ENCODE data around the gene TUBA1B. TPM values are rescaled to one million over a fixed set of nuclear protein-coding genes. Genes with fewer than 3 reads are reported as not detected.
"Not testable (repeated sequence)": the region's sequence is repeated elsewhere in the genome, so short reads cannot be mapped to it uniquely, and the experiment has no call there.

Gene TUBA1B
- total RNA-seq, 1 experiment from 2014 or later, result 4,183 TPM

GRCh38 chr12:49131894-49132461 lies 783 bp upstream of the TUBA1B start:
- Histone ChIP-seq H3K4me3 (peak overlapping the region; percentile 100), H3K27me3 (no peaks in the 10 kb centered on the region), H3K9me3 (peaks cover 2% of the 10 kb centered on the region; the same call in 1 of the 2 replicates), H3K36me3 (peaks cover 38% of the 10 kb centered on the region)
- peak; percentile 47 for DNase-seq

GRCh38 chr12:49130151-49131050 lies 794 bp downstream of the TUBA1B start:
- peaks cover 38% of the 10 kb centered on the region for H3K36me3 ChIP-seq
- peaks cover 2% of the 10 kb centered on the region; the same call in 1 of the 2 replicates for H3K9me3 ChIP-seq
- peak; percentile 95 for DNase-seq
- H3K4me3 ChIP-seq, result peak overlapping the region; percentile 100
- H3K27me3 ChIP-seq, result no peaks in the 10 kb centered on the region

GRCh38 chr12:49129332-49130150 lies 1.7 kb downstream of the TUBA1B start:
- Histone ChIP-seq H3K4me3 (peak overlapping the region; percentile 100), H3K27me3 (no peaks in the 10 kb centered on the region), H3K36me3 (peaks cover 38% of the 10 kb centered on the region), H3K9me3 (peaks cover 2% of the 10 kb centered on the region; the same call in 1 of the 2 replicates)
- peak; percentile 18 for DNase-seq

DNA sequence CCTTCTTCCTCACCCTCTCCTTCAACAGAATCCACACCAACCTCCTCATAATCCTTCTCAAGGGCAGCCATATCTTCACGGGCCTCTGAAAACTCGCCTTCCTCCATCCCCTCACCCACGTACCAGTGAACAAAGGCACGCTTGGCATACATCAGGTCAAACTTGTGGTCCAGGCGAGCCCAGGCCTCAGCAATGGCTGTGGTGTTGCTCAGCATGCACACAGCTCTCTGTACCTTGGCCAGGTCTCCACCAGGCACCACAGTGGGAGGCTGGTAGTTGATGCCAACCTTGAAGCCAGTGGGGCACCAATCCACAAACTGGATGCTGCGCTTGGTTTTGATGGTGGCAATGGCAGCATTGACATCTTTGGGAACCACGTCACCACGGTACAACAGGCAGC lies 3.2 kb downstream of the TUBA1B start:
- DNase-seq, H3K27me3 ChIP-seq, H3K4me3 ChIP-seq, H3K9me3 ChIP-seq: not testable (repeated sequence)
- H3K36me3 ChIP-seq, result peaks cover 38% of the 10 kb centered on the region

DNA sequence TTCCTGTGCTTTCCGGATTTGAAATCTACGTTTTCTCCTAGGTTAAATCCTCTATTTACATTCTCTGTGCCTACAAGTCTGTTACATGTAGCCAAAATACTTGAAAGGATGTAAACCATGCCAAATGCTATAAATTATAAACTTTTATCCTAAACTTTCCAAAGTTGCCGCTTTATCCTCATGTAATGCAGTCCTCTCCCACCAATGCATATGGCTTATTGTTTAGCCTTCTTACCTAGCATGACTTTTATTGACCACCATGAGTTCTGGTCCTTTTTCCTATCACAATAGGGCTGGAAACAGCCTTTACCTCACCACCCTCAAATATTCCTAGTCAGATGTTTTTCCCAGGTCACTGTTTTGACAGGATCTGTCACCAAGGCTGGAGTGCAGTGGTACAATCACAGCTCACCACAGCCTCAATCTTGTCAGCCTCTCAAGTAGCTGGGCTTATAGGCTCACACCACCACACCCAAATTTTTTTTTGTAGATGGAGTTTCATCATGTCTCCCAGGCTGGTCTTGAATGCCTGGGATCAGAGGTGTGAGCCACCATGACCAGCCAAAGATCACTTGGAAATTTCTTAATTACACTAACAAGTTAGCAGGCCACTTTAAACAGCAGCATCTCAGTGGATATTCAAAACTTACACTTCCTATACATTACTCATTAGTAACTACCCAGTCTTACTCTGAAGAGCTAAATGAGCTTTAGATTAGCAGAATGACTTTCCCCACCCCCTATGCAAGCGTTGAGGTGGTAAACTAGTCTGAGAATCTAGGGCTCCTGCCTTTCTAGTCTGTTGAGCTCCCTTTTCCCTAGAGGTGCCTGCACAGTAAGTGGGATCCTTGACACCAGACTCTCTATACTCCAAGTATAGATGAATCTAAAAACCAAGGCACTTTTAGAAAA lies 4.1 kb downstream of the TUBA1B start:
- Histone ChIP-seq H3K9me3 (peaks cover 2% of the 10 kb centered on the region; the same call in 1 of the 2 replicates), H3K36me3 (peaks cover 38% of the 10 kb centered on the region), H3K27me3 (no peaks in the 10 kb centered on the region), H3K4me3 (no peak overlapping the region)
- DNase-seq, result no peak

- H3K36me3 ChIP-seq, result no peaks in the 10 kb centered on the region
- H3K4me3 ChIP-seq, result no peak overlapping the region
- no peaks in the 10 kb centered on the region for H3K9me3 ChIP-seq
- DNase-seq, result peak; percentile 47
- no peaks in the 10 kb centered on the region for H3K27me3 ChIP-seq
Measured at GRCh38 chr12:49121047-49121696, 10.0 kb downstream of the TUBA1B start.

GRCh38 chr12:49111206-49111605 lies 20.0 kb downstream of the TUBA1B start:
- Histone ChIP-seq H3K36me3 (no peaks in the 10 kb centered on the region), H3K9me3 (no peaks in the 10 kb centered on the region), H3K27me3 (no peaks in the 10 kb centered on the region), H3K4me3 (peak overlapping the region; percentile 88)
- DNase-seq, result no peak

GRCh38 chr12:49110464-49111155 lies 20.6 kb downstream of the TUBA1B start, which contains the start of gene LMBR1L:
TSS of gene LMBR1L (minus strand) at chr12:49110847. CDS start at chr12:49110555, 292 bp downstream.
- peak; percentile 91 for DNase-seq
- no peaks in the 10 kb centered on the region for H3K27me3 ChIP-seq
- peak within 1 kb of the TSS; percentile 88 for H3K4me3 ChIP-seq
- H3K36me3 ChIP-seq, result no peaks in the 10 kb centered on the region
- no peaks in the 10 kb centered on the region for H3K9me3 ChIP-seq

DNA sequence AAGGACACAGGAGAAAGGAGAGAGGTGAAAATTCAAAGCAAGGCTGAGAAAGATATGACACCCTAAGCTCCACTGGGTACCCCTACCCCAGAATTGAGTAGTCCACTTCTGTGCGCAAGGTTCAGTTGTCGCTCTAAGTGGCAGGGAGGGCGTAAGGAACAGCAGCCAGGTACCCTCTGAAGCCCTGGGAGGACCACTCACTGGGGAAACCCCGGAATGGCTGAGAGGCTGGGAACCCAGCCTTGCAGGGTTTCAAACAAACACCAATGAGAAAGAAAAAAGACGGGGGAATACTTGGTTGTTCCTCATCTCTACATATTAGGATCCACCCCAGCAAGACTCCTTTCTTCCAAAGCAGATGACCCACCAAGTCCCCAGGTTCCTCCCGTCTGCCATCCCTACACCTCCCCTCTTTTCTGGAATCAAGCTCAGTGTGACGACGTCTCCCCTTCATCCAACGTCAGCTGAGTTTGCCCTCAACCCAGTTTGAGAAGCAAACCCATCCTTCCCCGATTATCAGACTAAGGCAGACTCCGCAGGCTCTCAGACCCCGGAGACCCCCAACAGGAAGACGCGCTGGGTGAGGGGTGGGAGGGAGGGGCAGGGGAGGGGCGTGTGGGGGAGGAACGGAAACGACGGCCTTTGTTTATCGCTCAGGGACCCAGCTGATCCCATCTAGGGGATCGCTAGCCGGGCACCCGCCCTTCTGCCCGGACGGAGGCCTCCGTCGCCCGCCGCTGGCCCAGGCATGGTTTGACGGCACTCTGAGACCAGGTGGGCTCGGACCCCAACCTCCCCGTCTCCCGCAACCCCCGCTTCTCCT lies 21.3 kb downstream of the TUBA1B start:
- Histone ChIP-seq H3K4me3 (peak overlapping the region; percentile 88), H3K36me3 (no peaks in the 10 kb centered on the region), H3K9me3 (no peaks in the 10 kb centered on the region), H3K27me3 (no peaks in the 10 kb centered on the region)
- DNase-seq, result no peak

DNA sequence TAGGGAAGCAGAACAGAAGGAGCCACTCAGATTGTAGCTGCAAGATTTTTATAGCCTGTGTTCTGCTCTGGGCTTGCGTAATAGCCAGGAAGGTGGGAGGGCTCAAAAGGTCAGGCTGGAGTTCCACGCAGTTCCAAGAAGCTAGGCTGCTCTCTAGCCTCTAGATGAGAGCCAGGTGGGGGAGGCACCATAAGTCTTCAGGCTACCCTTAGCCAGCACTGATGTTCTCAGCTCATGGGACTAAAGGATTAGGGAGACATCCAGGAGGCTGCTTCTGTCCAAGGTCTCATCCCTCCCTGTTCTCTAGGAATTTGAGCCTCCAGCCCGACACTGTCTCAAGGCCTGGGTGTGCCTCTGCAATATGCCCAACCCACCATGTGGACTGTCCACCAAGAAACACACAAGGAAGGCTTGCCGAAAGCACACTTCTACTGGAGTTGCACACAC lies 22.2 kb downstream of the TUBA1B start:
- Histone ChIP-seq H3K9me3 (no peaks in the 10 kb centered on the region), H3K27me3 (no peaks in the 10 kb centered on the region), H3K4me3 (peak overlapping the region; percentile 88; the same call in 1 of the 2 replicates), H3K36me3 (no peaks in the 10 kb centered on the region; the same call in 1 of the 2 replicates)
- DNase-seq, result no peak

GRCh38 chr12:49105504-49106084 lies 25.6 kb downstream of the TUBA1B start:
- no peak for DNase-seq
- Histone ChIP-seq H3K36me3 (peaks cover 2% of the 10 kb centered on the region), H3K27me3 (no peaks in the 10 kb centered on the region), H3K9me3 (no peaks in the 10 kb centered on the region), H3K4me3 (no peak overlapping the region)

DNA sequence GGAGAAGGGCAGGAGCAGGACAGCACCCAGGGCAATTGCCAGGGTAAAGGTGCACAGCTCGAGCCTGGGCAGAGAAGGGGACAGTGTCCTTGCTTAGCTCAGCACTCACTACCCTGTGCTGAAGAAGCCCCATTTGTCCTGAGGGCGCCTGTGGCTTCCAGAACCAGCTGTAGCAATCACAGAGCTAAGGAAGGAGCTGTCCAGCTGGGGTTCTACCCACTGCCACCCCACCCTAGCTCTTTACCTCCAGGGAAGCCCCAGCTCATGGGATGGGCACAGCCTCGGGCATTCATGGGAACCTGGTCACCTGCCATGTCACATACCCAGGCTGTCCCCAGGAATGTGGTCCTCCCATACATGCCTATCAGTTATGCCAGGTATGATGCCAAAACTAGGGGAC lies 26.4 kb downstream of the TUBA1B start:
- Histone ChIP-seq H3K27me3 (no peaks in the 10 kb centered on the region), H3K36me3 (peaks cover 6% of the 10 kb centered on the region), H3K4me3 (no peak overlapping the region), H3K9me3 (no peaks in the 10 kb centered on the region)
- DNase-seq, result no peak

DNA sequence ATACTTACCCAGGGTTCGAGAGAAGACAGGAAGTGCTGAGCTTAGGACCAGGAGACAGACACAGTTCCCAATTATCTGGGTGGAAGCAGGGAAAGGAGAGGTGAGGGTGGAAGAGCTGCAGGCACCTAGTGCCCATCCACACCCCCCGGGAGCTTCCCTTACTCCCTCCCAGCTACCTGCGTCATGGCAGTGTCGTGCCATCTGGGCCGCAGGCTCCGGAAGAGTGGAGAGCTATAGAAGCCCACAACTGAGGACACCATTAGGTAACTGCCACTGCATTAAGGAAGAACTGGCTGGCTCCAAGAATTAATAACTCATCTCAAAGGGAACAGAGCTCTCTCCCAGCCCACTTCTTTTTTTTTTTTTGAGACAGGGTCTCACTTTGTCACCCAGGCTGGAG lies 30.8 kb downstream of the TUBA1B start:
- Histone ChIP-seq H3K36me3 (peaks cover 9% of the 10 kb centered on the region), H3K9me3 (no peaks in the 10 kb centered on the region), H3K27me3 (no peaks in the 10 kb centered on the region), H3K4me3 (no peak overlapping the region)
- no peak for DNase-seq

DNA sequence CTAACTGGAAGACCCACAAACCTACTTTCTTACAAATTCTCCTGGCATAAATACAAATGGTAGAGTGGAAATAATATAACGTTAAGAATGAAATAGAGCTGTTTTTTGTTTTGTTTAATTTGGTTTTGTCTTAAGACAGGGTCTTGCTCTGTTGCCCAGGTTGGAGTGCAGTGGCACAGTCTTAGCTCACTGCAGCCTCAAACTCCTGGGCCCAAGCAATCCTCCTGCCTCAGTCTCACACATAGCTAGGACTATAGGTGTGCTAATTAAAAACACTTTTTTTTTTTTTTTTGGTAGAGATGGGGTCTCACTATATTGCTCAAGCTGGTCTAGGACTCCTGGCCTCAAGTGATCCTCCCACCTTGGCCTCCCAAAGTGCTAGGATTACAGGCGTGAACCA lies 32.5 kb downstream of the TUBA1B start:
- Histone ChIP-seq H3K36me3 (peaks cover 9% of the 10 kb centered on the region), H3K27me3 (0 out of 2 replicates have a peak, but pooled peaks cover under 1% of the 10 kb centered on the region), H3K4me3 (no peak overlapping the region), H3K9me3 (no peaks in the 10 kb centered on the region)
- DNase-seq, result no peak

Data from MG63 (cell line).